Upper lobe of left lung (tissue), 4 donors: ENCODE results near the gene NHLRC4.

Source experiments
- POLR2A ChIP-seq, 4 donors: fragments of 450-650 bp; IDR thresholded peaks; one replicate each; pipeline ENCODE4 v1.5.1; 2016 to 2017; ENCODE audit warnings: antibody characterized with exemption in 4 of 4, mild to moderate bottlenecking in 2 of 4
- POLR2AphosphoS5 ChIP-seq, 2 donors: sonication (generic); formaldehyde crosslinking; IDR thresholded peaks; one replicate each; pipeline ENCODE4 v1.5.1; 2017; ENCODE audit warnings: antibody characterized with exemption in 2 of 2
- TF ChIP-seq, protein P1 (sequence below), 6 experiments: fragments of 450-650 bp in 4 of 6; fragments of 200-600 bp in 2 of 6; sonication (generic) in 2 of 6; IDR thresholded peaks; one replicate each; pipeline ENCODE4 v1.5.1; 2016 to 2019; ENCODE audit warnings: antibody characterized with exemption in 6 of 6

DNA sequence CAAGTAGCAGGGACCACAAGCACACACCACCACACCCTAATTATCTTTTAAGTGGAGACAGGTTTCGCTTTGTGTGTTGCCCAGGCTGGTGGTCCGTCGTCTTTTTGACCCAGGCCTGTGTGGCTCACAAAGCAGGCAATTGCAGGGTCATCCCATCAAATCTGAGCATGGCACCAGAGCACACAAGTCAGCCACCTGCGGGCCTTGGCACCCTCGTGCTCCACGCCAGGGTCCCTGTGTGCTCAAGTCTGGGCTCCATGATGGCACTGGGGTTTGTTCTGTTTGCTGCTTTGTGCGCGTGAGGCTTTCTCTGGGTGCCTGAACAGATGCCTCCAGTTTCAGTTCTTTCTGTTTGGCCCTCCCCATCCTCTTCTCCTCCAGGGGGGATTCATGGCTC is 41.7 kb upstream of the NHLRC4 start:
- TF ChIP-seq, protein P1, sequence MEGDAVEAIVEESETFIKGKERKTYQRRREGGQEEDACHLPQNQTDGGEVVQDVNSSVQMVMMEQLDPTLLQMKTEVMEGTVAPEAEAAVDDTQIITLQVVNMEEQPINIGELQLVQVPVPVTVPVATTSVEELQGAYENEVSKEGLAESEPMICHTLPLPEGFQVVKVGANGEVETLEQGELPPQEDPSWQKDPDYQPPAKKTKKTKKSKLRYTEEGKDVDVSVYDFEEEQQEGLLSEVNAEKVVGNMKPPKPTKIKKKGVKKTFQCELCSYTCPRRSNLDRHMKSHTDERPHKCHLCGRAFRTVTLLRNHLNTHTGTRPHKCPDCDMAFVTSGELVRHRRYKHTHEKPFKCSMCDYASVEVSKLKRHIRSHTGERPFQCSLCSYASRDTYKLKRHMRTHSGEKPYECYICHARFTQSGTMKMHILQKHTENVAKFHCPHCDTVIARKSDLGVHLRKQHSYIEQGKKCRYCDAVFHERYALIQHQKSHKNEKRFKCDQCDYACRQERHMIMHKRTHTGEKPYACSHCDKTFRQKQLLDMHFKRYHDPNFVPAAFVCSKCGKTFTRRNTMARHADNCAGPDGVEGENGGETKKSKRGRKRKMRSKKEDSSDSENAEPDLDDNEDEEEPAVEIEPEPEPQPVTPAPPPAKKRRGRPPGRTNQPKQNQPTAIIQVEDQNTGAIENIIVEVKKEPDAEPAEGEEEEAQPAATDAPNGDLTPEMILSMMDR (IDR thresholded peaks at IDR 0.05) = no peak
- TF ChIP-seq POLR2A (IDR thresholded peaks at IDR 0.05) = no peak
- TF ChIP-seq POLR2AphosphoS5 (IDR thresholded peaks at IDR 0.05) = no peak
